NCI-H2081 (cell line): Measurements from ENCODE around the gene MARCHF10.

Experiments used
- DNase-seq, 2 experiments: peaks; one replicate each; lab custom pipeline; 2025; lab: John Stamatoyannopoulos, UW

Gene MARCHF10

DNA sequence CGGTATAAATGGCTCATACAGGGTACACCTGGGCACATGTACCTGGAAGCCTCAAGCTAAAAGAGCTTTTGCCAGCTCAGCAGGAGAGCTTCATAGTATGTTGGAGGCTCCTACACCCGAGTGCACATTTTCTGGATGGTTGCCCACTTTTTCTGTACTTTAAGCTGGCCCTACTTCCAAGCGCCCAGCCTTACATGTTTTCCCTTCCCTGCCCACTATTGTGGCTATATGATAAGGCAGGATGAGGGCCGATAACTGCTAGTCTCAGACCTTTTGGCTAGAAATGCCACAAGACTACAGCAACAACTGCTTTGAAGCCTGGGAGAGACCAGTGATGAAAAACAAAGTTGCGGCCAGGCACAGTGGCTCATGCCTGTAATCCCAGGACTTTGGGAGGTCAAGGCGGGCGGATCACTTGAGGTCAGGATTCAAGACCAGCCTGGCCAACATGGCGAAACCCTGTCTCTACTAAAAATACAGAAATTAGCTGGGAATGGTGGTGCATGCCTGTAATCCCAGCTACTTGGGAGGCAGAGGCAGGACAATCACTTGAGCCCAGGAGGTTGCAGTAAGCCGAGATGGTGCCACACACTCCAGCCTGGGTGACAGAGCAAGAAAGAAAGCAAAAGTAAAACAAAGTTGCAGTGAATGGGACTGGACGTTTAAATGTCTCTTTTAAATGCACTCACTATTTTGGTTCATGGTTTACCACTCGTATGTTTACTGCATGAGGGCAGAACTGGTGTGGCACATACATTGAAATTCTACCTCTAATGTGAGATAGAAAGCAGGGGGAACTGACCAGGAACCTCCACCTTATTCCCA lies 14.2 kb upstream of the MARCHF10 start:
- DNase-seq: no peak

DNA sequence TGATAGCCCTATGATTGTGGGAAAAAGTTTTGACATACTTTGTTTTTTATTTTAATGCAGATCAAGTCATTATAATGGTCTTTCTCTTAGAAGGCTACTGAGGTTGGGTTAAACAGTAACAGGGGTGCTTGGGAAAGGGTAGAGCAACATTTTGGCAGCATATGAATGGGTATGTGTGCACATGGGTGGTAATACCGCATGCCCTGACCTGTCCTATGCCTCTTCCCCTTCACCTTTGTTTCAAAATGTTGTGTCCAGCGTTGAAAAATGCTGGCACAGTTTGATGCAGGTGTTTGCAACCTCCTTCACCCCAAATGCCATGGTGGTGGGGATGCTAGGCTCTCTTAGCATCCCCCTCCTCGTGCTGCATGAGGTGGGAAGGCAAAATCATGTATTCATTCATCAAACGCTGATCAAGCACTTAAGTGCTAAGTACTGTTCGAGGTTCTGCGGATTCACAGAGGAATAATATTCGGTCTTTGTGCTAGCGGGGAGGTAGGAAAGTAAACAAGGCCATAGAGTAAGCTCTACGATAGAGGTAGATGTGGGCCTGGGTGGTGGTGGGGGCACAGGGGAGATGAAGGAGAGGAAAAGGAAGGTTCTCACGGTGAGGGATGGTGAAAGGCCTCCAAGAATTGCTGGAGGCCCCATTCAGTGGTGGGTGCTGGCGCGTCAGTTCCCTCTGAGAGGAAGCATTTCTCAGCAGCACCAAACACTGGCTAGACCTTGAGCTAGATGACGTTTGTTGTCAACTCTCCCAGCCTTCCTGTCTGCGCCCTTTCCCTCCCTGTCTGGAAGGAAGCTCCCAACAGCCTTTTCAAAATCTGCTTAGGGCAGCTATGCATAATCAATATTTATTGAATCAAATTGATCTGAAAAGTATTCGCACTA lies 13.3 kb upstream of the MARCHF10 start:
- no peak for DNase-seq

GRCh38 chr17:62819511-62820221 lies 11.6 kb upstream of the MARCHF10 start:
- DNase-seq: no peak

GRCh38 chr17:62818526-62818925 lies 10.4 kb upstream of the MARCHF10 start:
- DNase-seq: no peak

- no peak for DNase-seq
Measured at GRCh38 chr17:62816282-62816839, 8.2 kb upstream of the MARCHF10 start.

DNA sequence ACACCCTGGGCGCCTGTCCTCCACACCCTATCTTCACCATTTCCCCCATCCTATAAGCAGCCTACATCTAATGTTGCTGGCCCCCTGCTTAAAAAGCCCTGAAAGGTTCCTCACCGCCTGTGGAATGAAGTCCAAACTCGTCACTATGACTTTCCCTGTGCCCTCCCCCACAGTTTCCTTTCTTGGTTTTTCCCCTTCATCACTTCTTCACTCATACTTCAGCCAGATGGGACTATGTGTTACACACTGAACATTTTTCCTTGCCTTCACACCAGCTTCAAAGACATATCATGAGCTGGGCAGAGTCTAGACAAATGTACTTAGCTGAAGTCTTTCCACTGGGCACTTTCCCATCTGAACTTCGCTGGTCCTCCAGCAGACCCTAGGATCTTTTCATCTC lies 1.5 kb upstream of the MARCHF10 start:
- DNase-seq: no peak

DNA sequence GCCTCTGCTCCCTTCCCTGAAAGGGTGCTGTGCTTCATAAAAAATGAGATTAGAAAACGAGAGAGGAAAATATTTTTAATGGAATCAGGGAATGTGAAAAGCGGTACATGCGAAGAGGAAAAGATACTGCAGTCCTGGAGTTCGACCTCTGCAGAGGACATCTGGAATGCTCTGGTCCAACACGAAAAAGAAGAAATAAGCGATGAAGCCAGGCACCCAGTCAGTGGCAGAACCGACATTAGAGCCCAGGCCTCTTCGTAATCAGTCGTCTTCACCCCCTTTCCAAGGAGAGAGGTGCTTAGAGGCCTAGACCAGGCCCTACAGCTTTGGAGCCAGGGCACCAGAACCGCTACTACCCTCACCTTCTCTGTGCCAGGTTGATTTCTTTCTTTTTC lies 459 bp upstream of the MARCHF10 start:
- no peak for DNase-seq

- DNase-seq: no peak
Measured at GRCh38 chr17:62805234-62805633, 2.9 kb downstream of the MARCHF10 start.

DNA sequence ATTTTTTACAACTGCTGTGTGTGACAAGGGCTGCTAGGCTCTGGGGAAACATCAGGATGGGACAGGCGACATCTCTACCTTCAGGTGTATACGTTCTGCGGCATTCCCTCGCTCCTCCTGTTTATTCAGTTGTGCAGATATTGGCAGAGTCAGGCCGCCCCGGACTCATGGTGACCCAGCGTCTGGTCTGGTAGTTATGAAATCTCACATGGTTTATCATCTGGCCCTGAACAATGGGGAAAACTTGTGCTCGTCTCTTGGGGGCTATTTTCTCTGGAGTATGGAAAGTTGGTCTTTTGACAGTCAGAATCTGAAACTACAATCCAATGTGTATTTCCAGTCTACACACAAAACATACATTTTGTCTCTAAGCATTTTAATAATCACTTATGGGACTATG lies 3.3 kb downstream of the MARCHF10 start:
- DNase-seq: no peak

- no peak for DNase-seq
Measured at GRCh38 chr17:62804025-62804424, 4.1 kb downstream of the MARCHF10 start.

DNA sequence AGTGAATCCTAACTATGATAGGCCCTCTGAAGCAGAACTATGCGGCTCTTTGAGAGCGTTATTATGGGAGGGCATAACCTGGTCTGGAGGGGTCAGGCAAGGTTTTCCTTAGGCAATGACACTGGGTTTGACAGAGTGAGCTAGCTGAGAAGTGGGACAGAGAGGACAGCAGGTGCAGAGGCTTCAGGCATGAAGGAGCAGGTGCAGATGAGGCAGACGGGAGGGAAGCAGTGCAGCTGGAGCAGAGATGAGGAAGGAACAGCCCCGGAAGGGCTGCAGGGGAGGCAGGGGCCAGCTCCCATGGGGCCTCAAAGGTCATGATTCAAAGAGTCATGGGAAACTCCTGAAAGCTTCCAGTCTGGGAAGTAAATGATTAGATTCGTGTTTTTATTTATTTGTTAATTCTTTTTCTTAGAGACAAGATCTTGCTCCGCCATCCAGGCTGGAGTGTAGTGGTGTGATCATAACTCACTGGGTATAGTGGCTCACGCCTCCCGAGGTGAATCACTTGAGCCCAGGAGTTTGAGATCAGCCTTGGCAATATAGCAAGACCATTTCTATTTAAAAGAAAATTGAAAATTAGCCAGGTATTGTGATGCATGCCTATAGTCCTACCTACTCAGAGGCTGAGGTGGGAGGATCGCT lies 5.4 kb downstream of the MARCHF10 start:
- peak in 1 of 2 experiments; percentile 30 for DNase-seq

DNA sequence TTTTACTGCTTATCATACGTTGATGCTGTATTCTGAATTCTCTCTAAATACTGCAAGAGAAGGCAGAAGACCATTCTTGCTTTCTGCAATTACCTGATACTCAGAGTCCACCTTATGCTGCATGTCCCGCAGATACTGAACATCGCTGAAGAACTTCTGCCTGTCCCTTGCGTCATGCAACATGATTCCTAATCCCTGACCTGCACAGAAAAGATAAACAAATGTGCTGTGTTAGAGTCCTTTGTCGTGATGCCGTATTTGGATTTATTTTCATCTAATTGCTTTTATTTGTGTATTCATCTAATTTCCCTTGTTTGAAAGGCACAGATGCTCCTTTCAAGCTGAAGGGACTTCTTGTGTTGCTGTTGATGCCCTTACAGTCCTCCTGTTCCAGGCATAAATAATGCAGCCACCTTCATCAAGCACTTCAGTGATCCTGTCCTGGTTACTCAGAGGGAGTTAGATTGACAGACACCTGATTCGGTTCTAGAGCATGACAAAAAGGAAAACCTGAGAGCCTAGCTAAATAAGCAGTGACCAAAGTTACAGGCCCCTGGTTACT lies 6.5 kb downstream of the MARCHF10 start:
- DNase-seq: no peak

DNA sequence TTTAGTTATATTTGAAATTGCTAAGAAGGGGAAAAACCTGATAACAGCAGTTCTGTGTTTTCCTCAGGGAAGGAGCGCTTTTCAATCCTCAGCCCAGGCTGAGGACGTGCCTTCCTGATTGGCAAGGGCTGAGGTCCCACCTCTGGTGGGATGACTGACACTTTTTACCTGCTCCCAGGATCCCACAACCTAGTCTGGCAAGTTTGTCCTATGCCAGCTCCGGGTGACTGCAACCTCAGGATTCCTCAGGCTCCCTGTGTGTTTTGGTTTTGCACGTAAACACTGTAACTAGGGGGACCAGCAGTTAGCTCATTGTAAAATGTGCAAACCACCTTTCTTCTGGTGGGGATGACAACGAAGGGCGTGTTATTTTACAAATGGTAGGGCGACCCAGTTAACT lies 7.5 kb downstream of the MARCHF10 start:
- DNase-seq: peak in 1 of 2 experiments; percentile 32

- DNase-seq: no peak
Measured at GRCh38 chr17:62797959-62798358, 10.2 kb downstream of the MARCHF10 start.

GRCh38 chr17:62796291-62796690 lies 11.8 kb downstream of the MARCHF10 start:
- no peak for DNase-seq

DNA sequence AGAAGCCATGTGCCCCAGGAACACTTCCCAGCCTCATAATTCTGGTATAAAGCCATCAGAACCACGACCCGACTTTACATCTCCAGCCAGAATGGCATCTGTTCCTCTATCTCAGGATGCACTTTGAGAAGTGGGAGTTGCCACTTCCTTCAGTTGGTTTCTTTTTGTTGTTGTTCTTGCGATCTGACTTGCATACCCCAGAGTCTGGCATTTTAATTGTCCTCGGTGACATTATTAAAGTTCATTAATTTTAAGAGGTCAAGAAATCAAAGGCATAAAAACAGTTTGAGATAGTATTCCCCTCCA lies 13.5 kb downstream of the MARCHF10 start:
- no peak for DNase-seq

GRCh38 chr17:62793919-62794665 lies 14.0 kb downstream of the MARCHF10 start:
- DNase-seq: no peak

- no peak for DNase-seq
Measured at GRCh38 chr17:62792447-62792800, 15.7 kb downstream of the MARCHF10 start.

GRCh38 chr17:62791767-62792446 lies 16.2 kb downstream of the MARCHF10 start:
- DNase-seq: no peak

DNA sequence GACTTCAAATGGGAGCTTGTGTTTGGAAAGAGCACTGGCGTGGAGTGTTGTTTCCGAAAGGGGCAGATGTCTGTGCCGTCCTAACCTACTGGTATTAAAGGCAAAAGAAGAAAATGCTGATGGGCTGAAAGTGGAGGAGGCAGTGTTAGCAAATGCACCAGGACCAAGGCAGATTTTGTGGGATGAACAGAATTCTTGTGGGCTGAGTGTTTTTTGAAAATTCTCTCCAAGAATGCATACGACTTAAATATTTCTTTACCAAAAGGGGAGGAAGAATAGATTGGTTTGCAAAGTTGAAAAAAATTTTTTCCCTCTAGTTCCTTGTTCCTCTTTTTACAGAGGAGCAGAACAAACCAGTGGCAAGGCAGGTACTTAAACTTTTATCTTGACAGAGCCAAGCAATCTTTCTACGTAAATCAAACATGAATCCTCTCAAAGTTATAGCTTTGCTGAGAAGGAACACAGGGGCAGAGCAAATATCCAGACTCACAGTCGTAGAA lies 16.8 kb downstream of the MARCHF10 start:
- DNase-seq: no peak
